Transverse colon (tissue), 4 donors: ENCODE data around the gene OXNAD1. TPM values are rescaled to one million over a fixed set of nuclear protein-coding genes. Genes with fewer than 3 reads are reported as not detected.

Experiments
- DNase-seq: peaks from one replicate; pipeline ENCODE4 v3.0.0-alpha.2; 2019
- H3K27ac ChIP-seq, 4 donors: fragments of 200-600 bp; sonication (generic); 2 replicates each; pipeline ENCODE4 v1.5.1; 2016 to 2018; ENCODE audit warnings: inconsistent platforms in 4 of 4
- H3K27me3 ChIP-seq: fragments of 200-600 bp; sonication (generic); 2 replicates; pipeline ENCODE4 v1.5.1; 2017; ENCODE audit warnings: inconsistent platforms
- H3K36me3 ChIP-seq, 4 donors: fragments of 200-600 bp; sonication (generic); 2 replicates each; pipeline ENCODE4 v1.5.1; 2017 to 2019; ENCODE audit warnings: inconsistent platforms in 4 of 4
- H3K4me1 ChIP-seq, 4 donors: fragments of 200-600 bp; sonication (generic); 2 replicates each; pipeline ENCODE4 v1.5.1; 2017 to 2020; ENCODE audit warnings: inconsistent platforms in 4 of 4
- H3K4me3 ChIP-seq, 4 donors: fragments of 200-600 bp; sonication (generic); 1 replicate in 1 of 4; 2 replicates in 3 of 4; pipeline versions ENCODE4 v1.5.1 to v1.6.1; 2017 to 2019; ENCODE audit warnings: inconsistent platforms in 4 of 4
- H3K9me3 ChIP-seq, 2 donors: fragments of 200-600 bp; sonication (generic); 2 replicates each; pipeline ENCODE4 v1.5.1; 2017 to 2019; ENCODE audit warnings: inconsistent platforms in 2 of 2
- EP300 ChIP-seq: sonication (generic); formaldehyde crosslinking; IDR thresholded peaks from one replicate; pipeline ENCODE4 v1.6.1; 2017; ENCODE audit warnings: antibody characterized with exemption, low read depth
- POLR2A ChIP-seq: fragments of 450-650 bp; IDR thresholded peaks from one replicate; pipeline ENCODE4 v1.6.1; 2016; ENCODE audit warnings: antibody characterized with exemption, mild to moderate bottlenecking, moderate library complexity
- POLR2AphosphoS5 ChIP-seq, 3 donors: sonication (generic); formaldehyde crosslinking; IDR thresholded peaks; one replicate each; pipeline ENCODE4 v1.6.1; 2016; ENCODE audit warnings: antibody characterized with exemption in 3 of 3
- WGBS, 2 donors: methylation state at CpG; one replicate each; pipeline ENCODE4 v1.1.5; 2018; ENCODE audit warnings: low coverage in 1 of 2; 5-methylcytosine and 5-hydroxymethylcytosine counted together
- in situ Hi-C, 4 donors: fragments of 200-750 bp; cut with MboI; loops; one replicate each; pipeline versions ENCODE4 v1.15.0 to v1.15.1; 2017; ENCODE audit warnings: low sequenced_read_pairs in 3 of 4, low pct_ligation_motif_present in 1 of 4, low pct_unique_long_range_greater_than_20kb in 1 of 4
- intact Hi-C: fragments of 100-400 bp; cut with DNase I; formaldehyde crosslinking; loops from one replicate; pipeline ENCODE4 v1.15.1; 2023; ENCODE audit warnings: low total_unique reads
- total RNA-seq, 4 donors: library from RNA; depleted of rRNA; stranded (reverse); fragments of >200 nt; gene quantifications; one replicate each; pipeline ENCODE4 v1.1.0, GENCODE V29; 2016
- TF ChIP-seq, protein P1 (sequence below), 5 experiments: fragments of 200-600 bp in 3 of 5; fragments of 450-650 bp in 2 of 5; sonication (generic) in 3 of 5; IDR thresholded peaks; 1 replicate in 2 of 5; 2 replicates in 3 of 5; pipeline ENCODE4 v1.5.1; 2016 to 2017; ENCODE audit warnings: antibody characterized with exemption in 5 of 5, inconsistent platforms in 3 of 5, mild to moderate bottlenecking in 2 of 5, moderate library complexity in 1 of 5

Gene OXNAD1
- total RNA-seq, 4 donors from 2014 or later: 20.6 to 91.1 (median 40.0) TPM

GRCh38 chr3:16236856-16237393 is 28.1 kb upstream of the OXNAD1 start:
- Histone ChIP-seq H3K27me3 (no peaks in the 10 kb centered on the region), H3K4me1 (no peaks in the 10 kb centered on the region), H3K9me3 (no peaks in the 10 kb centered on the region), H3K36me3 (no peaks in the 10 kb centered on the region), H3K27ac (no peak overlapping the region), H3K4me3 (no peak overlapping the region)
- 76 to 85% methylated on average over 3 of the region's 3 CpGs for WGBS, 2 donors
- intact Hi-C loops: no loop called here
- DNase-seq: no peak
- in situ Hi-C loops: loop anchor here in 1 of 4 donors (25.0 kb wide), 1 partner anchor 425 kb away; no protein-coding TSS in a partner anchor
- TF ChIP-seq POLR2AphosphoS5 (IDR thresholded peaks at IDR 0.05) (no peak), EP300 (no peak), POLR2A (no peak)
- TF ChIP-seq, protein P1, sequence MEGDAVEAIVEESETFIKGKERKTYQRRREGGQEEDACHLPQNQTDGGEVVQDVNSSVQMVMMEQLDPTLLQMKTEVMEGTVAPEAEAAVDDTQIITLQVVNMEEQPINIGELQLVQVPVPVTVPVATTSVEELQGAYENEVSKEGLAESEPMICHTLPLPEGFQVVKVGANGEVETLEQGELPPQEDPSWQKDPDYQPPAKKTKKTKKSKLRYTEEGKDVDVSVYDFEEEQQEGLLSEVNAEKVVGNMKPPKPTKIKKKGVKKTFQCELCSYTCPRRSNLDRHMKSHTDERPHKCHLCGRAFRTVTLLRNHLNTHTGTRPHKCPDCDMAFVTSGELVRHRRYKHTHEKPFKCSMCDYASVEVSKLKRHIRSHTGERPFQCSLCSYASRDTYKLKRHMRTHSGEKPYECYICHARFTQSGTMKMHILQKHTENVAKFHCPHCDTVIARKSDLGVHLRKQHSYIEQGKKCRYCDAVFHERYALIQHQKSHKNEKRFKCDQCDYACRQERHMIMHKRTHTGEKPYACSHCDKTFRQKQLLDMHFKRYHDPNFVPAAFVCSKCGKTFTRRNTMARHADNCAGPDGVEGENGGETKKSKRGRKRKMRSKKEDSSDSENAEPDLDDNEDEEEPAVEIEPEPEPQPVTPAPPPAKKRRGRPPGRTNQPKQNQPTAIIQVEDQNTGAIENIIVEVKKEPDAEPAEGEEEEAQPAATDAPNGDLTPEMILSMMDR (IDR thresholded peaks at IDR 0.05): no peak

DNA sequence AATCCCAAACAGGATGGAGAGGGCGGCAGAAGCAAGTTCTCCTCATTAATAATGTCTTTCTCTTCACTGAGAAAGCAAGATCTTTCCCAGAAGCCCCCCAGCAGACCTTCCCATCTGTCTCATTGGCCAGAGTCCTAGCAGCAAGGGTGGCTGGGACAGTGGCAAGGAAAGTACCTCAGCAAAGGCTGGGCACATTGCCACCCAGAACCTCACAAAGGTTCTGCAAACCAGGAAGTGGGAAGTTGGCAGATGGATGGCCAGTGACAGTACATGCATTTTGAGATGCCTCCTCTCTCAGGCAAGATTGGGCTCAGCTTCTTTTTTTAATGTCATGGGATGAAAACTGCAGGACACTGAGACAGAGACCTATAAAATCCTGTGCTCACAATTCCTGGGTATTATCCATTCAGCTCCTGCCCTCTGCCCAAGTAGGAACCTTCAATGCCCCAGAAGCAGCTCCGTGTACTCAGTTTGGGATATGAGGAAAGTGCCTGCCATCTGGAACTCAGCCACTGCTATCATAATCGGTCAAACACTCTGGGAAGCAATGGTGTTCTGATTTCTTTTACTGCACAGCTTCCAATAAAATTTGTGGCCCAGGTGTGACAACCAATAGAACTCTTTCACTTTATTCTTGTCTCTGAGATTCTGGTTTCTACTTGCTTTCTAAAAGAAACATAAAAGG is 25.8 kb upstream of the OXNAD1 start:
- no peaks in the 10 kb centered on the region for H3K9me3 ChIP-seq
- no peak for DNase-seq
- no peaks in the 10 kb centered on the region for H3K36me3 ChIP-seq
- intact Hi-C loops (no loop called here), in situ Hi-C loops (loop anchor here in 1 of 4 donors (25.0 kb wide), 1 partner anchor 427 kb away; no protein-coding TSS in a partner anchor)
- no peak overlapping the region for H3K4me3 ChIP-seq
- no peaks in the 10 kb centered on the region for H3K4me1 ChIP-seq
- 49 to 90% methylated on average over 1 to 3 of the region's 3 CpGs for WGBS, 2 donors
- no peak overlapping the region for H3K27ac ChIP-seq
- no peaks in the 10 kb centered on the region for H3K27me3 ChIP-seq
- TF ChIP-seq POLR2AphosphoS5 (IDR thresholded peaks at IDR 0.05): no peak
- no peak for TF ChIP-seq POLR2A
- TF ChIP-seq, protein P1 (IDR thresholded peaks at IDR 0.05): no peak
- TF ChIP-seq EP300: no peak

DNA sequence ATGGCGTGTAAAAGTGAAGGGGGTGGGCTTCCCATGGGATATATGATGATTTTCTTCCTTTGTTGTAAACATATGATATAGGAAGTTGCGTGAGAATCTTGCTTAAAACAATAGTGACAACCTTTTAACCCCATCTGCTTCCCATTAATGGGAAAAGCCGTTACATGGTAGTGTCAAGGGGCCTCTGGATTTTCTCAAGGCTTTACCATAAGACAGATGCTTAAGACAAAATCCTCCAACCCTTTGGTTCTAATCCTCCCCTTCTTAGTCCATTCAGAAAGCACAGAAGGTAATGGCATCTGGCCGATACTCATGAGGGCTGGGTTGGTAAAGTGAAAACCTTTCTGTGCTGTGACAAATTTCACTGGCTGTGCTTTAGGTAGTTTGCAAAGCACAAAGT is 25.2 kb upstream of the OXNAD1 start:
- no peak overlapping the region for H3K4me3 ChIP-seq
- intact Hi-C loops (no loop called here), in situ Hi-C loops (loop anchor here in 3 of 4 donors (10.0 to 25.0 kb wide), 4 partner anchors 185 to 427 kb away; no protein-coding TSS in a partner anchor)
- TF ChIP-seq POLR2A: no peak
- TF ChIP-seq POLR2AphosphoS5 (IDR thresholded peaks at IDR 0.05): no peak
- no peak for TF ChIP-seq EP300
- TF ChIP-seq, protein P1 (IDR thresholded peaks at IDR 0.05): no peak
- no peaks in the 10 kb centered on the region for H3K4me1 ChIP-seq
- no peaks in the 10 kb centered on the region for H3K9me3 ChIP-seq
- no peak for DNase-seq
- no peaks in the 10 kb centered on the region for H3K36me3 ChIP-seq
- H3K27ac ChIP-seq: no peak overlapping the region
- WGBS, 2 donors: 64 to 81% methylated on average over 3 to 4 of the region's 4 CpGs
- H3K27me3 ChIP-seq: no peaks in the 10 kb centered on the region

DNA sequence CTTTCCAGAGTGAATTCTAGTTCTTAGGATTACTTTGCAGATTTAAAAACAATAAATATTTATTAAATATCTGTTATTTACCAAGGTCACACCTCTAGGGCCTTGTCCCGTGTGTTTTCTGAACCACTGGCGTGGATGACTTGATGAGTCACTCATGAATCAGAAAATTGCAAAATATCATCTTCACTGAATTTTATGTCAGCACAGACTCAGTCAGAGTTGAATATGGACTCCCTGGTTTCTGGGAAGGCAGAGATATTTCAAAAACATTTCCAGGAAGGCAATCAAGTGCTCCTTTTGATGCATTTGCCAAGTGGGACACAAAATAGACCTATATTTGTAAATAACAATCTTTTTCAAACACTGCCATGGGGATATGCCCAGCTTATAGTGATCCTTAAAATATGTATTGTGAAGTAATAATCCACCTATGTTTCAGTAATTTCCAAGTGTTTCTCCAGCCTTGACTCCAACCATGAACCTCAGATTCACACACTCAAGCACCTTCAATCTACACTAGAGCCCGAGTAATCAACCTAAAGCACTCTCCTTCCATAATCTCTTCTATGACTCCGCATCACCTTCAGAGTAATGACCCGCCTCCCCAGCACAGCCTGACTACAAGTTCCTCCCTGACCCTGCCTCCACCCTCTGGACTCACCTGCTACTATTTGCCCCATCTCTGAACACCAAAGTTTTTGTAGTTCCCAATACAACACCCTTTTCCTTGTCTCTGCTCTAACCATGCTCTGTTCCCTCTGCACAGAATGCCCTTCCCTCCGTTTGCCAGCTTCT is 24.6 kb upstream of the OXNAD1 start:
- TF ChIP-seq POLR2A (no peak), POLR2AphosphoS5 (IDR thresholded peaks at IDR 0.05) (peak in 1 of 3 donors; percentile 45), EP300 (no peak)
- TF ChIP-seq, protein P1 (IDR thresholded peaks at IDR 0.05): no peak
- Histone ChIP-seq H3K36me3 (no peaks in the 10 kb centered on the region), H3K27ac (no peak overlapping the region), H3K27me3 (no peaks in the 10 kb centered on the region), H3K4me3 (no peak overlapping the region), H3K4me1 (no peaks in the 10 kb centered on the region), H3K9me3 (no peaks in the 10 kb centered on the region)
- in situ Hi-C loops: loop anchor here in 3 of 4 donors (10.0 to 25.0 kb wide), 4 partner anchors 186 to 428 kb away; no protein-coding TSS in a partner anchor
- no peak for DNase-seq
- WGBS, 2 donors: 71 to 80% methylated on average over 6 of the region's 6 CpGs
- intact Hi-C loops: no loop called here
